ENCODE measurements around the gene VASN.
"Not testable (repeated sequence)": the region's sequence is repeated elsewhere in the genome, so short reads cannot be mapped to it uniquely, and the experiment has no call there.

VASN gene

DNA sequence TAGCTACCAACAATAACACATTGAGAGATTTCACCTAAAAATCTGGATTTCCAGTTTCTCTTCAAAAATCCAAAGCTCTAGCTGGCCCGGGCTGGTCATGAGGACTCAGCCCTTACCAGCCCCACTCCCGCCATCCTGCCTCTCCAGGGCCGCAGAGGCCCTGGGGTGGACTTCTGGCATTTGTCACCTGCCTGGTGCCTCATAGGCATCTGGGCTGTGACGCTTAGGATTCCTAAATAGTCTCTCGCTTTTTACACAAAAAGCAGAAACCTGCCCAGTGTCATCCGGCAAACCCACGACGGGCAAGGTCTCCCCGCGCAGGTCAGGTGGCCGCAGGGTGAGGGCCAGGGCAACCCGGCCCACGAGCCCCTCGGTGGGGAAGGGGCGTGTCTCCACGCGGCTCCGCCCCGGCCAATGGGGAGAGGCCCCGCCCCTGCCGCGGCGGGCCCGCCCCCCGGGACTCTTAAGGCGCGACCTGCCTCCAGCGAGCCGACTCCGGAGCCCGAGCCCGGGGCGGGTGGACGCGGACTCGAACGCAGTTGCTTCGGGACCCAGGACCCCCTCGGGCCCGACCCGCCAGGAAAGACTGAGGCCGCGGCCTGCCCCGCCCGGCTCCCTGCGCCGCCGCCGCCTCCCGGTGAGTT is at the start of gene VASN:
VASN (plus strand) TSS at position 492 of the 644 bp plus-strand sequence. CDS start 9,030 bp downstream, outside the sequence.
- DNase-seq, result peak; percentile 69 to 75

DNA sequence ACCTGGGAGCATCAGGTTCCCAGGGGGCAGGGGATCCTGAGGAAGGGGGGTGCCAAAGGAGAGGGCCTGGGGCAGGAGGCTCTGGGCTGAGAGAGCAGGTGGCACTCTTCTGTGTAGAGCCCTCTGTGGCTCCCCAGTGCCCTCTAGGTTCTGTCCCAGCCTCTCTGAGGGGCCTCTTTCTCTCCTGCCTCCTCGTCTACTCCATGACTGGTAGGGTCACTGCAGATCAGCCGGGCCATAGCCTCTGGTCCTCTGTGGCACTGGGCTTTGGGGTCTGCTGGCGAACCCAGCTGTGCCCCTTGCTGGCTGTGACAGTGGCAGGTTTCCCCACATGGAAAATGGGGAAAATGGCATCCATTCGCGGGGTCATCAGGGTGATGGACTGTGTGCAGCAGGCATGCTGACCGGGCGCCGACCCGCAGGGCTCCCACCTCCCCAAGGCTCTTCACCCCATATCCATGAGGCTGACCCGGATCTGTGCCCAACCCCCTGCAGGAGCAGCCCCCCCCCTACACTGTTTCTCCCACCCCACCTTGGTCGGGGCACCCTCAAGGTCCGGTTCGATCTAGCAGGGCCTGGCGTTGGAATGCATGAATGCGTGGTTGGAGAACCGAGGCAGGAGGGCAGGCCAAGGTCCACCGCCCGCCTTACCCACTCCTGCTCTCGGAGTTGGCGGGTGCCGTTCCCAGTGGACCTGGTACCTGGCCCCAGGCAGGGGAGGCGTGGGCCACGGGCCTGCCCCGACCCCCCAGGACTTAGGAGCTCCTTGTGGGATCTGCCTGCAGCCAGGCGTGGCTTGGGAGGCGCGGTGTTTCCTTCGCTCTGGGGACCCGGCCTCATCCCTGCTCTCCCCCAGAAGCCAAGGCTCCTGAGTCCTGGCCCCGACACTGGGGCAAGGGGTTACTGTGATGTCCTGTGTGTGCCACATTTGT is 49.3 kb upstream of the VASN start:
- no peak for DNase-seq

DNA sequence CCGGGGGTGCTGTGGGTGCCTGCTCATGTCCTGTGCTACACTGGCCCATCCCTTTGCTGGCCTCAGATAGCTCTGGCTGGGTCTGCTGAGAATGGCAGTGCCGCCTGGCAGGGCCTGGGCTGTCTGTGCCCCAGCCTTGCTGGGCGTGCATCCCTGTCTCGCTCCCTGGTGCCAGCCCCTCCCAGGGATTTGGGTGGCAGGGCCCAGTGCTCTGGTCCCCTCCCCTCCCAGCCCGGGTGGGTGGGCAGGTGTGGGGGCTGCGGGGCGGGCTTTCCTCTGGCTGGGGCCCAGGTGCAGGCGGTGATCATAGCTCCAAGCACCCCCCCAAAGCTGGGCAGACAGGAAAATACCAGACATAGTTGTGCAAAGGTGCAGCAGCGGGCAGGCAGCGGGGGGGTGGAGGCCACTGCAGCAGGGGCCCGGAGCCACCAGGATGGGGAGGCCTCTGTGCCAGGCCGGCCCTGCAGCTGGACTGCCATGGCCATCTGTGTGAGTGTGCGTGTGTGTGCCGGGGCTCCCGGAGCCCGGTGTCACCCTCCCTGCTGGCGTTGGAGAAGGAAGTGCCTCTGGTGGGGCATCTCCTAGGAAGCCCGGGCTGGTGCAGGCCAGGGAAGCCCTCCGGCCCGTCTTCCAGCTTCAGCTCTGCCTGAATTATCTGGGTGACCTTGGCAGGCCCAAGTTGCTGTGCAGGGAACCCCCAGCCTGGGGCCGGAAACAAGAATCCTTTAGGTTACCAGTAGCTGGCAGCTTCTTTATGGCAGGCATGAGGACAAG is 48.4 kb upstream of the VASN start:
- no peak for DNase-seq

DNA sequence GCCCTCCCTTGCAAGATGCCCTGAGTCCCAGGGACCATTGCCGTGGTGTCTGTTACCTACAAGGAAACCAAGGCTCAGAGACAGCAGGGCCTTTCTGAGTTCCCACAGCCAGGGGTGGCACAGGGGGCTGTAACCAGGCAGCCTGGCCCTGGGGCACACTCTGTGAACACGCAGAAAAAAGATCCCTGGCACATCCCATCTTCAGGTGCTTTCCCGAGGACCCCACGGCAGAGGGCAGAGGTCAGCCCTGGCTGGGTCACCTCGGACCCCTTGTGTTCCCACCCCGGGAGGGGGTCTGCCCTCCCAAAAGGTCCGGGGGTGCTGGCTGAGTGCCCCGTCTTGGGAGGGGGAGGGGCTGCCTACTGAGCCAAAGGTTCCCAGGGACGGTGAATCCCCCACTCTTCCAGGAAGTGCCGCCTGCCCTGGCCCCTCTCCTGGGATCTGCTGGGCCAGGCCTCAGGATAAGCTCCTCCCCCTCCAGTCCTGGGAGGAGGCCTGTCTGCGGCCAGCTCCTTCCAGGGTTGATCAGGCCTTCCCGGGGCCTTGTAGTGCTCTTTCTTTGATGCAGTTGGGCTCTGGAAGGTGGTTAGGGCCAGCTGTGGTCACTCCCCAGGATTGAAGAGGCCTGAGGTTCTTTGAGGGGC is 47.7 kb upstream of the VASN start:
- no peak for DNase-seq

DNA sequence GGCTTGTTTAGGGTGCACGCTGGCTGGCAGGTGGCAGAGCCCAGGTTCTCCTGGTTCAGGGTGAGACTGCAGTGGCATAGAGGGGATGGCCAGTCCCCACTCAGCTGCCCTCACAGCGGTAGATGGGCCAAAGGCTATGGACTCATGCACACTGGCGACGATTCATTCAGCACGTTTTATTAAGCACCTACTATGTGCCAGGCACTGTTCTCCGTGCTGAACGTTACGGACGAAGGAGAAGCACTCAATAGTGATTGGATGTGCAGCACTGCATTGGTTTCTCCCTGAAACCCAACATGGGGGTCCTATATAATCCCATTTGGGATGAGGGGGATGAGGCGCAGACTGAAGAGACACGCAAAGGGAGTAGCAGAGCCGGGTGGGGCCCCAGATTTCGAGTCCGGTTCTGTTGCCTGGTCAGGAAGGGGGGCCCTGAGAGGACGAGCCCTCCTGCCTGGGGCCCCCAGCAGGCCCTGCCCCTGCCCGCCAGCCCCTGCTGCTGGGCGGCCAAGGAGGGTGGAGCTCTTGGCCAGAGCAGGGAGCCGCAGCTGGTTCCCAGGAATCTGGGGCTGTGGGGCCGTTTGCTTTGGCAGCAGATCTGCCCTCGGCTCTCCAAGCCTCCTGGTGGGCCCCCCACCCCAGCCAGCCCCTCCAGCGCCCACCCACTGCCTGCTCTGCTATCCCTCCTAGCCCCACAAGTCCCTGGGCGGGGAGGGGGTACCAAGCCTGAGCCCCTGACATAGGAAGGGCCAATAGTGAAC is 47.0 kb upstream of the VASN start:
- DNase-seq, result no peak

DNA sequence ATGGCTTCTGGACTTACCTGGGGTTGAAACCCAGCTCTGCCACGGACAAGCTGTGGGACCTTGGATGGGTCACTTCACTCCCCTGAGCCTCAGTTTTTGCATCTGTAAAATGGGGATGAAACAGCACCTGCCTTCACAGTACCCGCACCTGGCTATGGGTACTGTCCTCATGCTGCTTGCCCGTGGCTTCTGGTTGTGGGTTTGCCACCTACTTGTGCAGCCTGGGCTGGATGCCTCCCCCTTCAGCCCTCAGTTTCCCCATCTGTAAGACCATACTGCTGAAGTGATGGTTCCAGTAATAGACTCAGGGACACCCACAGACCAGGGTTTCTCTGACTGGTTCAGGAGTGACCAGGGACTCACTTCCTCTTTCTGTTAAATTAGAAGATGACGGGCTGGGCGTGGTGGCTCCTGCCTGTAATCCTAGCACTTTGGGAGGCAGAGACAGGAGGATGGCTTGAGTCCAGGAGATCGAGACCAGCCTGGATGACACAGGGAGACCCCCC is 46.3 kb upstream of the VASN start:
- no peak for DNase-seq

DNA sequence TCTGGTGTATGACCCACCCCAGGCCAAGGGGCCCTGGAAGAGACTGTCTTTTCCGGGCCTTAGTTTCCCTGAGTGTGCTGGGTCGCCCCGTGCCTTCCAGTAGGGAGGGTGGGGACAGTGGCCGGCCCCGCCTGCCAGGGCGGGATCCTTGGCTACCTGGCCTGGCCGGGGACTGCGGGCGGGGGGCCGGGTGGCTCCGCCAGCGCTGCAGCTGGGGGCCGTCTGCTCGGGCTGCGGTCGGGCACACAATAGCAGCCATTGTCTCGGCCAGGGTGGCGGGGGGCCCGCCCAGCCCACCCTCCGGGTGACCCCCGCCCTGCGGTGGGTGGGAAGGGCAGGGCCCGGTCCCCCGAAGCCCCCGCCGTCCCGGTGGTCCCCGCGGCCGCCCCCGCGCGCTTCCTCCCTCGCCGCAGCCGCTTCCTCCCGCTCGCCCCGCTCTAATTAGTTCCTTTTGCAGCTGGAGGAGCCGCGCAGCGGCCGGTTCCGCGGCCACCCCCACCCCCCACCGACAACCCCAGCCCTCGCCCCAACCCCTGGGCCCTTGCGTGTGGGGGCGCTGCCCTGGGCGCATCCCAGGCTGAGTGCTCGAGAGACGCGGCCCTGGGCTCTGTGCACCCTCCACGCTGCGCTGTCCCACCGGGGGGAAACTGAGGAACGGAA is 44.1 kb upstream of the VASN start:
- DNase-seq, result no peak

DNA sequence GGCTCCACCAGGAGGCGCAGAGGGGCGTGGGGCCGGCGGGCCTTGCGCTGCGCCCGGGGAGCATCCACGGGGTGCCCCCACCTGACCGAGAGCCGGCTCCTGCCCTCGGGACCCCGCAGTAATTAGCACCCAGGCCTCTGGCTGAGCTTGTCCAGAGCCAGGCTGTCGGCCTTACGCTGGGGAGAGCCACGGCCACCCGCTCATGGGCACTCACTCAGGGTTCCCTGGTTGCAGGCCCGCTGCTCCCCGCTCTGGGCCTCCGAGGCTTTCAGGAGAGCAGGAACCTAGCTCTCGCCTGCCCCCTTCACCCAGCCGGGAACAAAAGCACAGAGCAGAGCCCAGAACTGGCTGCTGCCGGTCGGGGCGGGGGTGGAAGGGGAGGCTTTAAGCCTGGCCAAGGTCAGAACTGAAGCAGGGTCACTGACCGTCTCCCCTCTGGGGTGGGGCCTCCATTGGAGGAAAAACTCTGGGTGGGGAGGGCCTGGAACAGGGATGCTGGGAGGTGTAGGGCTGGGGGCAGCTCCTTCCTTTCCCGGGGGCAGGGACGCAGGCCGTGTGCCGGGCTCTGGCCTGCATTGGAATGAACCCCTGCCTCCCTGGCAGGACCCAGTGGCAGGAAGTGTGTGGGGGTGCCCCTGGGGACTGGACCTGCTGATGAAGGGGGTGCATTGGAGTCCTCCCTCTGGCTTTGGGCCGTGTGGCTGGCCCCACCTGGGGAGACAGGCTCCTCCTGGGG is 43.4 kb upstream of the VASN start:
- peak; percentile 50 to 53 for DNase-seq

DNA sequence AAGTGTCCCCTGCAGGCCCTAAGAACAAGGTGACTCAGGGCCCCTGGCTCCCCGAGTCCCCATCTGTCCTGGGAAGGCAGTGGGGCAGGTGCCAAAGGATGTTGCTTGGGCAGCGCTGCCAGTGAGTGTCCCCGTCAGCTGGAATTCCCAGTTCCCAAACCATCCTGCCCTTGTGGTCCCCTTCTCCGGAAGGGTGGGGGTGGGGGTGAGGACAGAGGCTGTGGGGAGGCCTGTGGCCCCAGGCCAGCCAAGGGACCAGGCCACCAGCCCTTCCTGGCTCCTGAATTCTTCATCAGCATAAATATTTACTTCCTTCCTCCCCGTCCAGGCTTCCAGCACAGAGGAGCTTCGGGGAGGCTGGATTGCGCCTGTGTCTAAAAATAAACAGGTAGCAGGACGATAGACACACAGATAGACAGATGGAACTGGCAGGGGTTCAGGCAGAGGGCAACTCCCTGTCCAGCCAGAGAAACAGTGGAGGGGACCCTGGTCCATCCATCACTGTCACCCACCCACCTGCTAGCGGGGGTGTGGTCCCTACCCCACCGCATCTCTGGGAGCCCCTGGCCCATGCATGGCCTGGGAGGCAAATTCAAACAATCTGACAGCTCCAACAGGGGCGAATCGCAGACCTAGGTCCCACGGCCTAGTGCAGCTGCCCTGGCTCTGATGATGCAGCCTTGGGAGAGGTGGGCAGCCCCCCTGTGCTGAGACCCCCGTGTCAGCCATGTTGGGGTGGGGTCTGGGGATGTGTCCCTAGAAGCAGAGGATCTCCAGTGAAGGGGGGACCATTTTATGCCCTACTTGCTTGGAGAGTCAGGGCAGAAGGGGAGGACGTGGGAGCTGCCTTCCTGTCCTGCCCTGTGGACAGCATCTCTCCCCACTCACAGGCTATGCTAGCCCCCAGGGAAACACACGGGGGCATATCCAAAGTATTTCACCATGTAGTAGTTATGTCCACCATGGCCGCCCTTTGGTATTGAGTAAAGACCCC is 42.6 kb upstream of the VASN start:
- no peak for DNase-seq

DNA sequence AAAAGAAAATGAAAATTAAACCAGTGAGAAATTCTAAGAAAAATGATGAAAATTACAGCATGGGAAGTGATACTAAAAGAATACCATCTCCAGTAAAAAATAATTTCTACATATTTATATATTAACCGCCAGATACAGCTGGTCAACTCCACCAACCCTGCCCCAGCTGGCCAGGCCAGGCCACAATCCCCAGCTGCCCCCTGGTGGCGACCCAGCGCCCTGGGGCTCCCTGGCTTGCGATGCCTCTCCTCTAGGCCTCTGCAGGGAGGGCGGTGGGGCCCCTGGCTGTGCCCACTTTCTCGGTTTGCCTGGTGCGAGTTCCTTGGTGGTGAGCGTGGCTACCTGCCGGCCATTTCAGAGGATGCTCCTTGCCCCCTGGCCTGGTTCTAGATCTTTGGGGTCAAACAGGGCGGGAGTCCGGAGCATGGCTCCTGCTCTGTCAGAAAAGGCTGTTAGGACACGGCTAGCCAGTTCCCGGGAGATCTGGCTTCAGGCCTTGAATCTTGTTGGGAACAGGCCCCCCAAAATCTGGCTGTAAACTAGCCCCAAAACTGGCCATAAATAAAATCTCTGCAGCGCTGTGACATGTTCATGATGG is 41.3 kb upstream of the VASN start:
- DNase-seq, result peak; percentile 53 to 72

DNA sequence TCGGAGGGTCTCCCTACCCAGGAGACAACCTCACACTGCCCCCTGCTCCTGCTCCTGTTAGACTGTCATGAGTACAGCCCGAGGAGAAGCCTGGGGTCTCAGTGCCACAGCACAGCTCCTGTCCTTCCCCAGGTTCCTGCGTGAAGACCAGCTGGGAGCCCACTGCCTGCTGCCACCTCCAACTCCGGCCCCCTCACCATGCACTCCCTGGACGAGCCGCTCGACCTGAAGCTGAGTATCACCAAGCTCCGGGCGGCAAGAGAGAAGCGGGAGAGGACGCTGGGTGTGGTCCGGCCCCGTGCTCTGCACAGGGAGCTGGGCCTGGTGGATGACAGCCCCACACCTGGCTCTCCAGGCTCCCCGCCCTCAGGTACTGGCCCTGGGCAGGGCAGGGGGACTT is 39.6 kb upstream of the VASN start:
- no peak for DNase-seq

DNA sequence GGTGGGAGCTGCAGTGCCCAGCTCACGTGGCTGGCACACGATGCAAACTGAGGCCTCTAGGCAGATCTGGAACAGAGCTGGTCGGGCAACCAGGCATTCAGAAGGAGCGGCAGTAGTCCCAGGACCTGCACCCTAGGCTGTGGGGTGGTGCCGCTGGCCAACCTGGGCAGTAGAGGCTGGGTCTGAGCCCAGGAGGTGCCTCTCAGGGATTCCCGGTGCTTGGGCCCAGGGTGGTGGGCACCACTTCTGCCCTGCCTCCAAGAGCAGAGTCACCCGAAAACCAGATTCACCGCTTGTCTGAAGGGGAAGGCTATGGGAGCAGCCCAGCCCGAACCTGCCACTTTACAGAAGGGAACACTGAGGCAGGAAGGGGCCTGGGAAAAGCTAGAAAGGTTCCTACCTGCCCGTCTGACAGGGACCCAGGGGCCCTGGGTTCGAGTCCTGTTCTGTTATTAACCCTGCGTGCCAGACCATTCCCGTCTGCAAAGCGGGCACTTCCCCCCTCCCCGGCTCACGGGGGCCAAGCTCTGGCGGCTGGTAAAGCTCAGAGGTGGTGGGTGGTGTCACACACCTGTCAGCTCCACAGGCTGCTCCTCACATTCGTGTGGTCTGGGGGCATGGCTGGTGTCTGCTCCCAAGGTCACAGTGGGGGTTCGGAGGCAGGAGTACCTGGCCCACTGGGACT is 38.9 kb upstream of the VASN start:
- DNase-seq, result no peak

DNA sequence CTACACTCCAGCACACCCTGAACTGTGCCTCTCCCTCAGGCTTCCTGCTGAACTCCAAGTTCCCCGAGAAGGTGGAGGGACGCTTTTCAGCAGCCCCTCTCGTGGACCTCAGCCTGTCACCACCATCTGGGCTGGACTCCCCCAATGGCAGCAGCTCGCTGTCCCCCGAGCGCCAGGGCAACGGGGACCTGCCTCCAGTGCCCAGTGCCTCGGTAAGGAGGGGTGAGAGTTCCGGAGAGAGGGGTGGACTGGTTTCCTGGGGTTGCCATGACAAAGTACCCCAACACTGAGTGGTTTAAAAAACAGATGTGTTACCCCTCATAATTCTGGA is 38.4 kb upstream of the VASN start:
- DNase-seq, result no peak

DNA sequence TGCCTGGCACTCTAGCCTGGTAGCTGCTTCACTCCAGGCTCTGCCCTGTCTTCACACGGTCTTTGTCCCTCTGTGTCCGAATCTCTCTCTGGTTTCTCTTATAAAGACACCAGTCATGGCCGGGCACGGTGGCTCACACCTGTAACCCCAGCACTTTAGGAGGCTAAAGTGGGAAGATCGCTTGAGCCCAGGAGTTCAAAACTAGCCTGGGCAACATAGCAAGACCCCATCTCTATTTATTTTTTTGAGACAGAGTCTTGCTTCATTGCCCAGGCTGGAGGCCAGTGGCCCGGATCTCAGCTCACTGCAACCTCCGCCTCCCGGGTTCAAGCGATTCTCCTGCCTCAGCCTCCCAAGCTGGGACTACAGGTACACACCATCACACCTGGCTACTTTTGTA is 37.9 kb upstream of the VASN start:
- not testable (repeated sequence) for DNase-seq

DNA sequence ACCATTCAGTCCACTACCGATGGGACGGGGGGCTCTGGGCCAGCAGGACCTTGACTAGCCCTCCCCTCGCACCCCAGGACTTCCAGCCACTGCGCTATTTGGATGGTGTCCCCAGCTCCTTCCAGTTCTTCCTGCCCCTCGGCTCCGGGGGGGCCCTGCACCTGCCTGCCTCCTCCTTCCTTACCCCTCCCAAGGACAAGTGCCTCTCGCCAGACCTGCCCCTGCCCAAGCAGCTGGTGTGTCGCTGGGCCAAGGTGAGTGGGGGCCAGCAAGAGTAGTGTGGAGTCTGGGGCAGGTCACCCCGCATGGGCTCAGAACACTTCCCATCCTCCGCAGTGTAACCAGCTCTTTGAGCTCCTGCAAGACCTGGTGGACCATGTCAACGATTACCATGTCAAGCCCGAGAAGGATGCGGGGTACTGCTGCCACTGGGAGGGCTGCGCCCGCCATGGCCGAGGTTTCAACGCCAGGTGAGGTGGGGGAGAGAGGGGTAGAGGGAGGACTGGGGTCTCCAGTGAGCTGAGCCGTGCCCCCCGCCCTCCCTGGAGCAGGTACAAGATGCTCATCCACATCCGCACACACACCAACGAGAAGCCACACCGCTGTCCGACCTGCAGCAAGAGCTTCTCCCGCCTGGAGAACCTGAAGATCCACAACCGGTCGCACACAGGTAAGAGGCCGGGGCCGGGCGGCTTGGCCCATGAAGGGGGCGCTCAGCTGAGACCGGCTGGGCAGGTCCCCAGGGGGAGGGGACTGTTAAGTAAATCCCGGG is 36.7 kb upstream of the VASN start:
- DNase-seq, result no peak

DNA sequence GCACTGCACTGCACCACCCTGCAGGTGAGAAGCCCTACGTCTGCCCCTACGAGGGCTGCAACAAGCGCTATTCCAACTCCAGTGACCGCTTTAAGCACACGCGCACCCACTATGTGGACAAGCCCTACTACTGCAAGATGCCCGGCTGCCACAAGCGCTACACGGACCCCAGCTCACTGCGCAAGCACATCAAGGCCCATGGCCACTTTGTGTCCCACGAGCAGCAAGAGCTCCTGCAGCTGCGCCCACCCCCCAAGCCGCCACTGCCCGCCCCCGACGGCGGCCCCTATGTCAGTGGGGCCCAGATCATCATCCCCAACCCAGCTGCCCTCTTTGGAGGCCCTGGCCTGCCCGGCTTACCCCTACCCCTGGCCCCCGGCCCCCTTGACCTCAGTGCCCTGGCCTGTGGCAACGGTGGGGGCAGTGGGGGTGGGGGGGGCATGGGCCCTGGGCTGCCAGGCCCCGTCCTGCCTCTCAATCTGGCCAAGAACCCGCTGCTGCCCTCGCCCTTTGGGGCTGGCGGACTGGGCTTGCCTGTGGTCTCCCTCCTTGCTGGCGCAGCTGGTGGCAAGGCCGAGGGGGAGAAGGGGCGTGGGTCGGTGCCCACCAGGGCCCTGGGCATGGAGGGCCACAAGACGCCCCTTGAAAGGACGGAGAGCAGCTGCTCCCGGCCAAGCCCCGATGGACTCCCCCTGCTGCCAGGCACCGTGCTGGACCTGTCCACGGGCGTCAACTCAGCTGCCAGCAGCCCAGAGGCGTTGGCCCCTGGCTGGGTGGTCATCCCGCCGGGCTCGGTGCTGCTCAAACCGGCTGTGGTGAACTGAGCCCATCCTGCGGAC is 34.7 kb upstream of the VASN start:
- DNase-seq, result no peak
